Tibial nerve (tissue), 3 donors: Measurements from ENCODE around the gene FXYD2.

ENCODE experiments used
- CTCF ChIP-seq, 5 experiments: fragments of 200-600 bp in 3 of 5; fragments of 450-650 bp in 2 of 5; sonication (generic) in 3 of 5; IDR thresholded peaks; one replicate each; pipeline ENCODE4 v1.5.1; 2016 to 2019; ENCODE audit warnings: antibody characterized with exemption in 5 of 5, mild to moderate bottlenecking in 3 of 5, moderate library complexity in 2 of 5
- POLR2A ChIP-seq, 2 donors: fragments of 450-650 bp; IDR thresholded peaks; one replicate each; pipeline ENCODE4 v1.6.1; 2017; ENCODE audit warnings: antibody characterized with exemption in 2 of 2, mild to moderate bottlenecking in 2 of 2, moderate library complexity in 2 of 2

- TF ChIP-seq CTCF (IDR thresholded peaks at IDR 0.05) (no peak), POLR2A (IDR thresholded peaks at IDR 0.05) (no peak)
Observed at GRCh38 chr11:117839380-117839881, 14.9 kb upstream of the FXYD2 start.
